HepG2 (cell line): Measurements from ENCODE around the gene TMEM258. TPM values are rescaled to one million over a fixed set of nuclear protein-coding genes. Genes with fewer than 3 reads are reported as not detected.

Source experiments
- ATF7-NPFF ChIP-seq: sonication (generic); formaldehyde crosslinking; IDR thresholded peaks from 2 replicates; pipeline ENCODE4 v1.8.1; 2023; ENCODE audit warnings: mild to moderate bottlenecking, low read depth, missing genetic modification reagents, moderate library complexity
- DBP ChIP-seq: sonication (generic); formaldehyde crosslinking; IDR thresholded peaks from 2 replicates; pipeline ENCODE4 v1.4.0; 2020; ENCODE audit warnings: missing genetic modification reagents; ENCODE audit errors: not compliant biosample characterization
- HDAC2 ChIP-seq: sonication (generic); formaldehyde crosslinking; IDR thresholded peaks from 2 replicates; pipeline ENCODE4 v1.4.0; 2020; ENCODE audit warnings: missing genetic modification reagents
- HDAC6 ChIP-seq: fragments of 200-600 bp; sonication (generic); IDR thresholded peaks from 2 replicates; pipeline ENCODE4 v1.7.0; 2017; ENCODE audit warnings: mild to moderate bottlenecking, antibody characterized with exemption, low read length, low read depth
- MAF1 ChIP-seq: sonication (generic); formaldehyde crosslinking; IDR thresholded peaks from 2 replicates; pipeline ENCODE4 v1.5.0; 2020; ENCODE audit warnings: missing genetic modification reagents, borderline replicate concordance
- POLR2AphosphoS5 ChIP-seq: IDR thresholded peaks from 2 replicates; pipeline ENCODE4 v1.6.1; 2012; ENCODE audit warnings: low read depth, low read length
- PRDM10 ChIP-seq: sonication (generic); formaldehyde crosslinking; IDR thresholded peaks from 2 replicates; pipeline ENCODE4 v1.4.0; 2020; ENCODE audit warnings: low read depth, missing genetic modification reagents
- RARG ChIP-seq: sonication (generic); formaldehyde crosslinking; IDR thresholded peaks from 2 replicates; pipeline ENCODE4 v1.4.0; 2020; ENCODE audit warnings: low read depth, mild to moderate bottlenecking, missing genetic modification reagents
- RNF2 ChIP-seq: fragments of 450-650 bp; conservative IDR thresholded peaks from 2 replicates; pipeline ENCODE4 v1.6.1; 2016; ENCODE audit warnings: low read depth
- RXRA ChIP-seq: sonication (generic); formaldehyde crosslinking; IDR thresholded peaks from 2 replicates; pipeline ENCODE4 v1.5.1; 2020; ENCODE audit warnings: missing genetic modification reagents
- SP140L ChIP-seq: sonication (generic); formaldehyde crosslinking; IDR thresholded peaks from 2 replicates; pipeline ENCODE4 v1.4.0; 2020; ENCODE audit warnings: missing genetic modification reagents, borderline replicate concordance
- ZBTB43 ChIP-seq: sonication (generic); formaldehyde crosslinking; conservative IDR thresholded peaks from 2 replicates; pipeline ENCODE4 v1.4.0; 2020; ENCODE audit warnings: missing genetic modification reagents
- ZEB1 ChIP-seq: IDR thresholded peaks from 2 replicates; pipeline ENCODE4 v1.6.1; 2012; ENCODE audit warnings: mild to moderate bottlenecking, low read depth, inconsistent platforms; ENCODE audit not compliant: insufficient replicate concordance
- ZNF138 ChIP-seq: sonication (generic); formaldehyde crosslinking; IDR thresholded peaks from 2 replicates; pipeline ENCODE4 v1.5.0; 2020; ENCODE audit warnings: mild to moderate bottlenecking, low read depth, missing genetic modification reagents
- ZNF251 ChIP-seq: sonication (generic); formaldehyde crosslinking; IDR thresholded peaks from 2 replicates; pipeline ENCODE4 v1.9.0; 2021; ENCODE audit warnings: mild to moderate bottlenecking, missing genetic modification reagents
- ZNF263 ChIP-seq: sonication (generic); formaldehyde crosslinking; IDR thresholded peaks from 2 replicates; pipeline ENCODE4 v1.4.0; 2020; ENCODE audit warnings: missing genetic modification reagents
- polyA plus RNA-seq, 8 experiments: library from polyadenylated mRNA; depleted of rRNA in 3 of 8; stranded (reverse) in 7 of 8; unstranded in 1 of 8; fragments of >200 nt; fragmentation: Illumina TruSeq in 4 of 8; extraction: Trizol in 4 of 8; gene quantifications; 2 replicates each; pipeline versions ENCODE4 v1.2.1 to v1.2.3, GENCODE V29; 2011 to 2016; ENCODE audit warnings: low read depth in 4 of 8, missing spikeins in 1 of 8, mixed read lengths in 1 of 8; ENCODE audit not compliant: insufficient read depth in 1 of 8
- total RNA-seq, 5 experiments: library from RNA; depleted of rRNA; stranded (reverse); fragments of >200 nt; fragmentation: Illumina TruSeq; extraction: Trizol; gene quantifications; 2 replicates each; pipeline ENCODE4 v1.2.3, GENCODE V29; 2016; ENCODE audit warnings: low read depth in 1 of 5
- TF ChIP-seq, protein P1 (sequence below): IDR thresholded peaks from 2 replicates; pipeline ENCODE4 v1.6.1; 2012; ENCODE audit warnings: low read length, improper control_type of control experiment
- TF ChIP-seq, protein P2 (sequence below): sonication (generic); formaldehyde crosslinking; IDR thresholded peaks from 2 replicates; pipeline ENCODE4 v1.5.0; 2020; ENCODE audit warnings: mild to moderate bottlenecking, missing genetic modification reagents

The TMEM258 gene
- total and polyA plus RNA-seq, 2 of the 13 experiments (the other 11 are each of a cell fraction or from before 2014, with no cell fraction given): 175 to 424 TPM

- TF ChIP-seq PRDM10 (no peak), POLR2AphosphoS5 (peak; percentile 89), ATF7-NPFF (CRISPR knock-in tag) (peak; percentile 95), ZEB1 (no peak), RARG (CRISPR knock-in tag) (no peak), MAF1 (peak; percentile 83), RNF2 (no peak), ZNF251 (CRISPR knock-in tag) (no peak), ZNF138 (CRISPR knock-in tag) (peak; percentile 80; the same call in 1 of the 2 replicates), SP140L (CRISPR knock-in tag) (no peak), RXRA (no peak), HDAC6 (no peak), HDAC2 (CRISPR knock-in tag) (peak; percentile 56), DBP (CRISPR knock-in tag) (peak; percentile 93), ZBTB43 (CRISPR knock-in tag) (0 out of 2 replicates have a peak, but pooled peaks have one; percentile 58), ZNF263 (CRISPR knock-in tag) (no peak)
- TF ChIP-seq, protein P1, sequence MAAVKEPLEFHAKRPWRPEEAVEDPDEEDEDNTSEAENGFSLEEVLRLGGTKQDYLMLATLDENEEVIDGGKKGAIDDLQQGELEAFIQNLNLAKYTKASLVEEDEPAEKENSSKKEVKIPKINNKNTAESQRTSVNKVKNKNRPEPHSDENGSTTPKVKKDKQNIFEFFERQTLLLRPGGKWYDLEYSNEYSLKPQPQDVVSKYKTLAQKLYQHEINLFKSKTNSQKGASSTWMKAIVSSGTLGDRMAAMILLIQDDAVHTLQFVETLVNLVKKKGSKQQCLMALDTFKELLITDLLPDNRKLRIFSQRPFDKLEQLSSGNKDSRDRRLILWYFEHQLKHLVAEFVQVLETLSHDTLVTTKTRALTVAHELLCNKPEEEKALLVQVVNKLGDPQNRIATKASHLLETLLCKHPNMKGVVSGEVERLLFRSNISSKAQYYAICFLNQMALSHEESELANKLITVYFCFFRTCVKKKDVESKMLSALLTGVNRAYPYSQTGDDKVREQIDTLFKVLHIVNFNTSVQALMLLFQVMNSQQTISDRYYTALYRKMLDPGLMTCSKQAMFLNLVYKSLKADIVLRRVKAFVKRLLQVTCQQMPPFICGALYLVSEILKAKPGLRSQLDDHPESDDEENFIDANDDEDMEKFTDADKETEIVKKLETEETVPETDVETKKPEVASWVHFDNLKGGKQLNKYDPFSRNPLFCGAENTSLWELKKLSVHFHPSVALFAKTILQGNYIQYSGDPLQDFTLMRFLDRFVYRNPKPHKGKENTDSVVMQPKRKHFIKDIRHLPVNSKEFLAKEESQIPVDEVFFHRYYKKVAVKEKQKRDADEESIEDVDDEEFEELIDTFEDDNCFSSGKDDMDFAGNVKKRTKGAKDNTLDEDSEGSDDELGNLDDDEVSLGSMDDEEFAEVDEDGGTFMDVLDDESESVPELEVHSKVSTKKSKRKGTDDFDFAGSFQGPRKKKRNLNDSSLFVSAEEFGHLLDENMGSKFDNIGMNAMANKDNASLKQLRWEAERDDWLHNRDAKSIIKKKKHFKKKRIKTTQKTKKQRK: no peak
- TF ChIP-seq, protein P2, sequence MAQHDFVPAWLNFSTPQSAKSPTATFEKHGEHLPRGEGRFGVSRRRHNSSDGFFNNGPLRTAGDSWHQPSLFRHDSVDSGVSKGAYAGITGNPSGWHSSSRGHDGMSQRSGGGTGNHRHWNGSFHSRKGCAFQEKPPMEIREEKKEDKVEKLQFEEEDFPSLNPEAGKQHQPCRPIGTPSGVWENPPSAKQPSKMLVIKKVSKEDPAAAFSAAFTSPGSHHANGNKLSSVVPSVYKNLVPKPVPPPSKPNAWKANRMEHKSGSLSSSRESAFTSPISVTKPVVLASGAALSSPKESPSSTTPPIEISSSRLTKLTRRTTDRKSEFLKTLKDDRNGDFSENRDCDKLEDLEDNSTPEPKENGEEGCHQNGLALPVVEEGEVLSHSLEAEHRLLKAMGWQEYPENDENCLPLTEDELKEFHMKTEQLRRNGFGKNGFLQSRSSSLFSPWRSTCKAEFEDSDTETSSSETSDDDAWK: no peak
These were observed 22.8 kb upstream of the TMEM258 start (continued) for GRCh38 chr11:61814958-61815789.
